GM12878 (cell line): ENCODE results near the gene PHYKPL. TPM values are rescaled to one million over a fixed set of nuclear protein-coding genes. Genes with fewer than 3 reads are reported as not detected.
A peak's percentile ranks its signal among the peaks of the same experiment; 100 is the strongest.

ENCODE experiments used
- BACH1 ChIP-seq: fragments of 450-650 bp; IDR thresholded peaks from 2 replicates; pipeline ENCODE4 v1.6.1; 2017; ENCODE audit warnings: mild to moderate bottlenecking, borderline replicate concordance
- BMI1 ChIP-seq: fragments of 450-650 bp; IDR thresholded peaks from 2 replicates; pipeline ENCODE4 v1.6.1; 2016; ENCODE audit warnings: mild to moderate bottlenecking, moderate library complexity, borderline replicate concordance
- CEBPZ ChIP-seq: fragments of 150-350 bp; IDR thresholded peaks from 2 replicates; pipeline ENCODE4 v1.6.1; 2016; ENCODE audit warnings: low read depth, low read length
- CTCF ChIP-seq, 3 experiments: IDR thresholded peaks in 2 of 3; conservative IDR thresholded peaks in 1 of 3; 2 replicates each; pipeline ENCODE4 v1.5.1; 2011; ENCODE audit warnings: low read depth in 3 of 3, low read length in 3 of 3, mild to moderate bottlenecking in 3 of 3, control low read depth in 2 of 3, moderate library complexity in 2 of 3, inconsistent platforms in 1 of 3, mixed read lengths in 1 of 3; ENCODE audit not compliant: control insufficient read depth in 2 of 3, insufficient read depth in 1 of 3; ENCODE audit errors: extremely low read depth in 1 of 3
- ETV6 ChIP-seq, 2 experiments: fragments of 450-650 bp in 1 of 2; IDR thresholded peaks in 1 of 2; conservative IDR thresholded peaks in 1 of 2; 2 replicates each; pipeline ENCODE4 v1.6.1; 2014; ENCODE audit warnings: antibody characterized with exemption in 1 of 2, borderline replicate concordance in 1 of 2, low read depth in 1 of 2, mild to moderate bottlenecking in 1 of 2, moderate library complexity in 1 of 2
- IKZF2 ChIP-seq, 2 experiments: fragments of 450-650 bp; IDR thresholded peaks; 2 replicates each; pipeline ENCODE4 v1.6.1; 2017; ENCODE audit warnings: mild to moderate bottlenecking in 2 of 2, moderate library complexity in 2 of 2
- MXI1 ChIP-seq: fragments of 150-350 bp; IDR thresholded peaks from 2 replicates; pipeline ENCODE4 v1.6.1; 2011; ENCODE audit warnings: low read depth, mild to moderate bottlenecking, inconsistent platforms, low read length, improper control_type of control experiment
- SMAD1 ChIP-seq: fragments of 450-650 bp; IDR thresholded peaks from 2 replicates; pipeline ENCODE4 v1.6.1; 2018; ENCODE audit warnings: mild to moderate bottlenecking, low read depth; ENCODE audit not compliant: partially characterized antibody
- SMC3 ChIP-seq: IDR thresholded peaks from 2 replicates; pipeline ENCODE4 v1.6.1; 2011; ENCODE audit warnings: low read length, improper control_type of control experiment, borderline replicate concordance
- polyA plus RNA-seq, 11 experiments: library from polyadenylated mRNA; depleted of rRNA in 4 of 11; unstranded in 6 of 11; stranded (reverse) in 5 of 11; fragments of >200 nt; fragmentation: Nextera tagmentation in 4 of 11; fragmentation: Illumina TruSeq in 1 of 11; extraction: Ambion mirVana in 4 of 11; extraction: Trizol in 1 of 11; gene quantifications; 1 replicate in 1 of 11; 2 replicates in 10 of 11; pipeline versions ENCODE4 v1.2.1 to v1.2.3, GENCODE V29; 2011 to 2016; ENCODE audit warnings: inconsistent platforms in 2 of 11, missing spikeins in 2 of 11, low read depth in 1 of 11
- total RNA-seq, 4 experiments: library from RNA; depleted of rRNA in 3 of 4; stranded (reverse); fragments of >200 nt in 3 of 4; fragmentation: Illumina TruSeq in 1 of 4; extraction: Trizol in 1 of 4; gene quantifications; 2 replicates each; pipeline versions ENCODE4 v1.2.1 to v1.2.3, GENCODE V29; 2013 to 2021
- TF ChIP-seq, protein P1 (sequence below): fragments of 450-650 bp; IDR thresholded peaks from 2 replicates; pipeline ENCODE4 v1.6.1; 2016; ENCODE audit warnings: mild to moderate bottlenecking, moderate library complexity, borderline replicate concordance
- TF ChIP-seq, protein P2 (sequence below): fragments of 450-650 bp; IDR thresholded peaks from 2 replicates; pipeline ENCODE4 v1.6.1; 2017; ENCODE audit warnings: mild to moderate bottlenecking, moderate library complexity
- TF ChIP-seq, protein P3 (sequence below): IDR thresholded peaks from 2 replicates; pipeline ENCODE4 v1.6.1; 2011; ENCODE audit warnings: mild to moderate bottlenecking, low read depth, low read length, moderate library complexity; ENCODE audit not compliant: insufficient replicate concordance

Gene PHYKPL
- total and polyA plus RNA-seq, 10 of the 15 experiments (the other 5 are each of a cell fraction or from before 2014, with no cell fraction given), result 4.5 to 53.9 (median 25.6) TPM

- TF ChIP-seq BACH1 (peak; percentile 81), CTCF (IDR thresholded peaks at IDR 0.05 in 2 of 3, conservative IDR thresholded peaks at IDR 0.05 in 1 of 3; ENCODE audit: control insufficient read depth in 2 of 3, extremely low read depth in 1 of 3, insufficient read depth in 1 of 3, low read depth in 3 of 3, low read length in 3 of 3) (no peak), MXI1 (peak; percentile 97), SMAD1 (no peak), ETV6 (conservative IDR thresholded peaks at IDR 0.05 in 1 of 2, IDR thresholded peaks at IDR 0.05 in 1 of 2; ENCODE audit: borderline replicate concordance in 1 of 2, low read depth in 1 of 2) (no peak), IKZF2 (IDR thresholded peaks at IDR 0.05) (peak in 1 of 2 experiments; percentile 27; a peak in 1 of 4 replicates), SMC3 (no peak), BMI1 (no peak), CEBPZ (no peak; the same call in 1 of the 2 replicates)
- TF ChIP-seq, protein P1, sequence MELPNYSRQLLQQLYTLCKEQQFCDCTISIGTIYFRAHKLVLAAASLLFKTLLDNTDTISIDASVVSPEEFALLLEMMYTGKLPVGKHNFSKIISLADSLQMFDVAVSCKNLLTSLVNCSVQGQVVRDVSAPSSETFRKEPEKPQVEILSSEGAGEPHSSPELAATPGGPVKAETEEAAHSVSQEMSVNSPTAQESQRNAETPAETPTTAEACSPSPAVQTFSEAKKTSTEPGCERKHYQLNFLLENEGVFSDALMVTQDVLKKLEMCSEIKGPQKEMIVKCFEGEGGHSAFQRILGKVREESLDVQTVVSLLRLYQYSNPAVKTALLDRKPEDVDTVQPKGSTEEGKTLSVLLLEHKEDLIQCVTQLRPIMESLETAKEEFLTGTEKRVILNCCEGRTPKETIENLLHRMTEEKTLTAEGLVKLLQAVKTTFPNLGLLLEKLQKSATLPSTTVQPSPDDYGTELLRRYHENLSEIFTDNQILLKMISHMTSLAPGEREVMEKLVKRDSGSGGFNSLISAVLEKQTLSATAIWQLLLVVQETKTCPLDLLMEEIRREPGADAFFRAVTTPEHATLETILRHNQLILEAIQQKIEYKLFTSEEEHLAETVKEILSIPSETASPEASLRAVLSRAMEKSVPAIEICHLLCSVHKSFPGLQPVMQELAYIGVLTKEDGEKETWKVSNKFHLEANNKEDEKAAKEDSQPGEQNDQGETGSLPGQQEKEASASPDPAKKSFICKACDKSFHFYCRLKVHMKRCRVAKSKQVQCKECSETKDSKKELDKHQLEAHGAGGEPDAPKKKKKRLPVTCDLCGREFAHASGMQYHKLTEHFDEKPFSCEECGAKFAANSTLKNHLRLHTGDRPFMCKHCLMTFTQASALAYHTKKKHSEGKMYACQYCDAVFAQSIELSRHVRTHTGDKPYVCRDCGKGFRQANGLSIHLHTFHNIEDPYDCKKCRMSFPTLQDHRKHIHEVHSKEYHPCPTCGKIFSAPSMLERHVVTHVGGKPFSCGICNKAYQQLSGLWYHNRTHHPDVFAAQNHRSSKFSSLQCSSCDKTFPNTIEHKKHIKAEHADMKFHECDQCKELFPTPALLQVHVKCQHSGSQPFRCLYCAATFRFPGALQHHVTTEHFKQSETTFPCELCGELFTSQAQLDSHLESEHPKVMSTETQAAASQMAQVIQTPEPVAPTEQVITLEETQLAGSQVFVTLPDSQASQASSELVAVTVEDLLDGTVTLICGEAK, result no peak
- TF ChIP-seq, protein P2, sequence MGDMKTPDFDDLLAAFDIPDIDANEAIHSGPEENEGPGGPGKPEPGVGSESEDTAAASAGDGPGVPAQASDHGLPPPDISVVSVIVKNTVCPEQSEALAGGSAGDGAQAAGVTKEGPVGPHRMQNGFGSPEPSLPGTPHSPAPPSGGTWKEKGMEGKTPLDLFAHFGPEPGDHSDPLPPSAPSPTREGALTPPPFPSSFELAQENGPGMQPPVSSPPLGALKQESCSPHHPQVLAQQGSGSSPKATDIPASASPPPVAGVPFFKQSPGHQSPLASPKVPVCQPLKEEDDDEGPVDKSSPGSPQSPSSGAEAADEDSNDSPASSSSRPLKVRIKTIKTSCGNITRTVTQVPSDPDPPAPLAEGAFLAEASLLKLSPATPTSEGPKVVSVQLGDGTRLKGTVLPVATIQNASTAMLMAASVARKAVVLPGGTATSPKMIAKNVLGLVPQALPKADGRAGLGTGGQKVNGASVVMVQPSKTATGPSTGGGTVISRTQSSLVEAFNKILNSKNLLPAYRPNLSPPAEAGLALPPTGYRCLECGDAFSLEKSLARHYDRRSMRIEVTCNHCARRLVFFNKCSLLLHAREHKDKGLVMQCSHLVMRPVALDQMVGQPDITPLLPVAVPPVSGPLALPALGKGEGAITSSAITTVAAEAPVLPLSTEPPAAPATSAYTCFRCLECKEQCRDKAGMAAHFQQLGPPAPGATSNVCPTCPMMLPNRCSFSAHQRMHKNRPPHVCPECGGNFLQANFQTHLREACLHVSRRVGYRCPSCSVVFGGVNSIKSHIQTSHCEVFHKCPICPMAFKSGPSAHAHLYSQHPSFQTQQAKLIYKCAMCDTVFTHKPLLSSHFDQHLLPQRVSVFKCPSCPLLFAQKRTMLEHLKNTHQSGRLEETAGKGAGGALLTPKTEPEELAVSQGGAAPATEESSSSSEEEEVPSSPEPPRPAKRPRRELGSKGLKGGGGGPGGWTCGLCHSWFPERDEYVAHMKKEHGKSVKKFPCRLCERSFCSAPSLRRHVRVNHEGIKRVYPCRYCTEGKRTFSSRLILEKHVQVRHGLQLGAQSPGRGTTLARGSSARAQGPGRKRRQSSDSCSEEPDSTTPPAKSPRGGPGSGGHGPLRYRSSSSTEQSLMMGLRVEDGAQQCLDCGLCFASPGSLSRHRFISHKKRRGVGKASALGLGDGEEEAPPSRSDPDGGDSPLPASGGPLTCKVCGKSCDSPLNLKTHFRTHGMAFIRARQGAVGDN, result peak; percentile 43; the same call in 1 of the 2 replicates
- TF ChIP-seq, protein P3, sequence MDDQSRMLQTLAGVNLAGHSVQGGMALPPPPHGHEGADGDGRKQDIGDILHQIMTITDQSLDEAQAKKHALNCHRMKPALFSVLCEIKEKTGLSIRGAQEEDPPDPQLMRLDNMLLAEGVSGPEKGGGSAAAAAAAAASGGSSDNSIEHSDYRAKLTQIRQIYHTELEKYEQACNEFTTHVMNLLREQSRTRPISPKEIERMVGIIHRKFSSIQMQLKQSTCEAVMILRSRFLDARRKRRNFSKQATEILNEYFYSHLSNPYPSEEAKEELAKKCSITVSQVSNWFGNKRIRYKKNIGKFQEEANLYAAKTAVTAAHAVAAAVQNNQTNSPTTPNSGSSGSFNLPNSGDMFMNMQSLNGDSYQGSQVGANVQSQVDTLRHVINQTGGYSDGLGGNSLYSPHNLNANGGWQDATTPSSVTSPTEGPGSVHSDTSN, result peak; percentile 98
Observed at GRCh38 chr5:178204182-178204934, 28.2 kb downstream of the PHYKPL start, which contains the start of gene HNRNPAB (continued).
